GM23338 (cell line): Measurements from ENCODE around the gene NRG3. TPM values are rescaled to one million over a fixed set of nuclear protein-coding genes. Genes with fewer than 3 reads are reported as not detected.

Experiments
- ATAC-seq: fragments of 200-7000 bp; cut with Tn5 transposase; 3 replicates; pipeline ENCODE4 v1.9.1; 2020
- DNase-seq: peaks from one replicate; pipeline ENCODE4 v3.0.0-alpha.2; 2015; ENCODE audit warnings: low spot score
- H2AFZ ChIP-seq: fragments of 200-600 bp; sonication (generic); 2 replicates; pipeline ENCODE4 v1.8.0; 2016; ENCODE audit warnings: antibody characterized with exemption, mild to moderate bottlenecking, moderate library complexity
- H3F3A ChIP-seq: fragments of 200-600 bp; sonication (generic); replicated peaks from 2 replicates; pipeline ENCODE4 v1.8.0; 2017; ENCODE audit warnings: antibody characterized with exemption, mixed run types, low read depth
- H3K27ac ChIP-seq: fragments of 200-600 bp; sonication (generic); 2 replicates; pipeline ENCODE4 v1.6.1; 2016; ENCODE audit warnings: low read depth
- H3K27me3 ChIP-seq: fragments of 200-600 bp; sonication (generic); 2 replicates; pipeline ENCODE4 v1.8.0; 2016; ENCODE audit warnings: mild to moderate bottlenecking, mixed run types, moderate library complexity; ENCODE audit not compliant: insufficient read depth
- H3K36me3 ChIP-seq: fragments of 200-600 bp; sonication (generic); 2 replicates; pipeline ENCODE4 v1.8.0; 2016; ENCODE audit warnings: mild to moderate bottlenecking; ENCODE audit not compliant: insufficient read depth
- H3K4me1 ChIP-seq: fragments of 200-600 bp; sonication (generic); 2 replicates; pipeline ENCODE4 v1.8.0; 2016; ENCODE audit warnings: mild to moderate bottlenecking, moderate library complexity; ENCODE audit not compliant: insufficient read depth
- H3K4me2 ChIP-seq: fragments of 200-600 bp; sonication (generic); 2 replicates; pipeline ENCODE4 v1.7.1; 2017; ENCODE audit warnings: mixed run types
- H3K4me3 ChIP-seq: fragments of 200-600 bp; sonication (generic); 2 replicates; pipeline ENCODE4 v1.6.1; 2016; ENCODE audit warnings: mixed run types
- H3K79me2 ChIP-seq: fragments of 200-600 bp; sonication (generic); replicated peaks from 2 replicates; pipeline ENCODE4 v1.8.0; 2017; ENCODE audit warnings: mild to moderate bottlenecking; ENCODE audit not compliant: insufficient read depth
- H3K9me2 ChIP-seq: fragments of 200-600 bp; sonication (generic); 2 replicates; pipeline ENCODE4 v1.8.0; 2017; ENCODE audit not compliant: insufficient read depth
- H4K20me1 ChIP-seq: fragments of 200-600 bp; sonication (generic); replicated peaks from 2 replicates; pipeline ENCODE4 v1.8.0; 2017; ENCODE audit warnings: mild to moderate bottlenecking; ENCODE audit not compliant: insufficient read depth
- H3K27ac Mint-ChIP-seq: 2 replicates; pipeline ENCODE4 v1.8.0; 2020; ENCODE audit warnings: inconsistent platforms, mild to moderate bottlenecking, moderate library complexity, mixed read lengths
- H3K27me3 Mint-ChIP-seq: 3 replicates; pipeline ENCODE4 v1.8.0; 2022; ENCODE audit warnings: low read depth, mild to moderate bottlenecking, moderate library complexity, mixed read lengths, inconsistent platforms; ENCODE audit not compliant: insufficient read depth, poor library complexity
- H3K36me3 Mint-ChIP-seq: 3 replicates; pipeline ENCODE4 v1.8.0; 2021; ENCODE audit warnings: low read depth, mild to moderate bottlenecking, inconsistent platforms, moderate library complexity, mixed read lengths
- H3K4me1 Mint-ChIP-seq: 3 replicates; pipeline ENCODE4 v1.8.0; 2020; ENCODE audit warnings: mild to moderate bottlenecking, inconsistent platforms, mixed read lengths
- H3K4me3 Mint-ChIP-seq: 3 replicates; pipeline ENCODE4 v1.8.0; 2021; ENCODE audit warnings: moderate library complexity, mild to moderate bottlenecking, inconsistent platforms, mixed read lengths
- H3K9me3 Mint-ChIP-seq: 3 replicates; pipeline ENCODE4 v1.8.0; 2020; ENCODE audit warnings: moderate library complexity, mild to moderate bottlenecking, inconsistent platforms, mixed read lengths
- CREB1 ChIP-seq: fragments of 250-450 bp; sonication (Bioruptor Pico); IDR thresholded peaks from 2 replicates; pipeline ENCODE4 v1.5.0; 2020; ENCODE audit warnings: low read depth, mild to moderate bottlenecking, moderate library complexity
- EZH2 ChIP-seq: fragments of 200-600 bp; sonication (generic); IDR thresholded peaks from one replicate; pipeline ENCODE4 v1.8.0; 2017; ENCODE audit warnings: antibody characterized with exemption, mild to moderate bottlenecking, low read depth; ENCODE audit not compliant: unreplicated experiment
- EZH2phosphoT487 ChIP-seq: fragments of 200-600 bp; sonication (generic); IDR thresholded peaks from one replicate; pipeline ENCODE4 v1.8.1; 2018; ENCODE audit warnings: antibody characterized with exemption; ENCODE audit not compliant: unreplicated experiment
- JUNB ChIP-seq: IDR thresholded peaks from one replicate; pipeline ENCODE4 v1.6.1; 2016; ENCODE audit warnings: antibody characterized with exemption; ENCODE audit not compliant: unreplicated experiment
- NANOG ChIP-seq: IDR thresholded peaks from 2 replicates; pipeline ENCODE4 v1.6.1; 2016; ENCODE audit warnings: antibody characterized with exemption, borderline replicate concordance
- POLR2AphosphoS5 ChIP-seq: IDR thresholded peaks from 2 replicates; pipeline ENCODE4 v1.6.1; 2016; ENCODE audit warnings: antibody characterized with exemption, low read depth
- STAT1 ChIP-seq: IDR thresholded peaks from one replicate; pipeline ENCODE4 v1.6.1; 2016; ENCODE audit warnings: antibody characterized with exemption; ENCODE audit not compliant: unreplicated experiment
- ZNF331 ChIP-seq: fragments of 250-450 bp; sonication (Bioruptor Pico); IDR thresholded peaks from 2 replicates; pipeline ENCODE4 v1.5.0; 2020; ENCODE audit warnings: low read depth, mild to moderate bottlenecking, moderate library complexity
- polyA plus RNA-seq: library from polyadenylated mRNA; unstranded; fragments of >200 nt; fragmentation: Nextera tagmentation; extraction: Ambion mirVana; gene quantifications from 2 replicates; pipeline ENCODE4 v1.2.1, GENCODE V29; 2016
- total RNA-seq: library from RNA; depleted of rRNA; stranded (reverse); fragments of >200 nt; shearing (Covaris generic); gene quantifications from 2 replicates; pipeline ENCODE4 v1.2.3, GENCODE V29; 2014
- TF ChIP-seq, protein P1 (sequence below): IDR thresholded peaks from 2 replicates; pipeline ENCODE4 v1.6.1; 2016; ENCODE audit warnings: antibody characterized with exemption
- TF ChIP-seq, protein P2 (sequence below): IDR thresholded peaks from one replicate; pipeline ENCODE4 v1.6.1; 2018; ENCODE audit warnings: antibody characterized with exemption; ENCODE audit not compliant: unreplicated experiment
- TF ChIP-seq, protein P3 (sequence below): fragments of 250-450 bp; sonication (Bioruptor Pico); IDR thresholded peaks from 2 replicates; pipeline ENCODE4 v1.5.0; 2020; ENCODE audit warnings: mild to moderate bottlenecking, moderate library complexity
- TF ChIP-seq, protein P4 (sequence below), 2 experiments: fragments of 200-600 bp in 1 of 2; sonication (generic) in 1 of 2; conservative IDR thresholded peaks; 2 replicates each; pipeline versions ENCODE4 v1.5.1 to v1.6.1; 2016 to 2017; ENCODE audit warnings: antibody characterized with exemption in 2 of 2, low read depth in 2 of 2, mild to moderate bottlenecking in 2 of 2, moderate library complexity in 1 of 2

Gene NRG3
- total and polyA plus RNA-seq, 2 experiments from 2014 or later, result 1.9 to 3.9 TPM

DNA sequence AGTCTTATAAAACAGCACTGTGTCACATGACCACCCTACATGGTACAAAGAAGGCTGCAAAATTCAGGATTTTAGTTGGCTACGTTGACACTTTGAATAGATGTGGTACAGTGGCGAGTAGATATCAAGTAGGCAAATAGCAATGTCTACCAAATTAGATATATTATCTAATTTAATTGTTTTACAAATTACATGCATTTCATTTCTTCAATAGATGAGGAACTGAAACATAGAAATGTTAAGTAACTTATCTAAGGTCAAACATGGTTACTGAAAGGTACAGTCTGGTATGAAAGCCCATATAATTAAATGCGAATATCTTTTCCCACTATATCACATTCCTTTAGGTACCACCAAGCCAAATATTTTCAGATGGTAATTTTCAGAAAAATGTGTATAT is 972.2 kb downstream of the NRG3 start (continued):
- TF ChIP-seq, protein P1, sequence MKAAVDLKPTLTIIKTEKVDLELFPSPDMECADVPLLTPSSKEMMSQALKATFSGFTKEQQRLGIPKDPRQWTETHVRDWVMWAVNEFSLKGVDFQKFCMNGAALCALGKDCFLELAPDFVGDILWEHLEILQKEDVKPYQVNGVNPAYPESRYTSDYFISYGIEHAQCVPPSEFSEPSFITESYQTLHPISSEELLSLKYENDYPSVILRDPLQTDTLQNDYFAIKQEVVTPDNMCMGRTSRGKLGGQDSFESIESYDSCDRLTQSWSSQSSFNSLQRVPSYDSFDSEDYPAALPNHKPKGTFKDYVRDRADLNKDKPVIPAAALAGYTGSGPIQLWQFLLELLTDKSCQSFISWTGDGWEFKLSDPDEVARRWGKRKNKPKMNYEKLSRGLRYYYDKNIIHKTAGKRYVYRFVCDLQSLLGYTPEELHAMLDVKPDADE, result no peak

DNA sequence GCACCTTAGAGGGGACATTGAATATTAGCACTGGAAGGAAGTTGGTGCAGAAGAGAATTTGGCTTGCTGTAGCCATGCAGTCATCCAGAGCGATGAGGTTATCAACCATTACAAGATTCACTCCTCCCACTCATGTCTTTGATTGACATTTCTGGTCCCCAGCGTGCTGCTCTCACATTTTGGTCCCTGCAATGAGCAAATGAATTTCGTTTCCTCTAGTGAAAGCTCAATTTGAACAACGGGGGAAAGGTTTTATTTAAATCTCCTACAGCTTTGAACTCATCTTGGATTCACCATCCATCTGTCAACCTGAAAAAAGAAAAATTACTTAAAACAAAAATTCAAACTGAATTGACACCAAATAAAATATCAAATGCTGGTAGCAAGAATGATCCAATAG is 975.2 kb downstream of the NRG3 start:
- Mint-ChIP-seq H3K36me3 (no peaks in the 10 kb centered on the region), H3K4me3 (no peak overlapping the region), H3K27ac (no peak overlapping the region), H3K4me1 (no peaks in the 10 kb centered on the region), H3K27me3 (no peaks in the 10 kb centered on the region), H3K9me3 (peaks cover 3% of the 10 kb centered on the region; the same call in 2 of the 3 replicates)
- no peaks in the 10 kb centered on the region for H3K36me3 ChIP-seq
- H4K20me1 ChIP-seq, result no peaks in the 10 kb centered on the region
- H3K79me2 ChIP-seq, result no peaks in the 10 kb centered on the region
- DNase-seq, result no peak
- no peak for ATAC-seq
- H3K4me2 ChIP-seq, result no peak overlapping the region
- H3K9me2 ChIP-seq, result 0 out of 2 replicates have a peak, but pooled peaks cover 5% of the 10 kb centered on the region
- H3K27me3 ChIP-seq, result no peaks in the 10 kb centered on the region
- H2AFZ ChIP-seq, result no peak overlapping the region
- no peak overlapping the region for H3K27ac ChIP-seq
- no peaks in the 10 kb centered on the region for H3F3A ChIP-seq
- no peaks in the 10 kb centered on the region for H3K4me1 ChIP-seq
- H3K4me3 ChIP-seq, result no peak overlapping the region
- TF ChIP-seq JUNB (no peak), CREB1 (CRISPR knock-in tag) (no peak), STAT1 (no peak), NANOG (no peak), ZNF331 (CRISPR knock-in tag) (no peak), POLR2AphosphoS5 (no peak), EZH2phosphoT487 (no peak), EZH2 (no peak)
- TF ChIP-seq, protein P1, result no peak
- TF ChIP-seq, protein P2, sequence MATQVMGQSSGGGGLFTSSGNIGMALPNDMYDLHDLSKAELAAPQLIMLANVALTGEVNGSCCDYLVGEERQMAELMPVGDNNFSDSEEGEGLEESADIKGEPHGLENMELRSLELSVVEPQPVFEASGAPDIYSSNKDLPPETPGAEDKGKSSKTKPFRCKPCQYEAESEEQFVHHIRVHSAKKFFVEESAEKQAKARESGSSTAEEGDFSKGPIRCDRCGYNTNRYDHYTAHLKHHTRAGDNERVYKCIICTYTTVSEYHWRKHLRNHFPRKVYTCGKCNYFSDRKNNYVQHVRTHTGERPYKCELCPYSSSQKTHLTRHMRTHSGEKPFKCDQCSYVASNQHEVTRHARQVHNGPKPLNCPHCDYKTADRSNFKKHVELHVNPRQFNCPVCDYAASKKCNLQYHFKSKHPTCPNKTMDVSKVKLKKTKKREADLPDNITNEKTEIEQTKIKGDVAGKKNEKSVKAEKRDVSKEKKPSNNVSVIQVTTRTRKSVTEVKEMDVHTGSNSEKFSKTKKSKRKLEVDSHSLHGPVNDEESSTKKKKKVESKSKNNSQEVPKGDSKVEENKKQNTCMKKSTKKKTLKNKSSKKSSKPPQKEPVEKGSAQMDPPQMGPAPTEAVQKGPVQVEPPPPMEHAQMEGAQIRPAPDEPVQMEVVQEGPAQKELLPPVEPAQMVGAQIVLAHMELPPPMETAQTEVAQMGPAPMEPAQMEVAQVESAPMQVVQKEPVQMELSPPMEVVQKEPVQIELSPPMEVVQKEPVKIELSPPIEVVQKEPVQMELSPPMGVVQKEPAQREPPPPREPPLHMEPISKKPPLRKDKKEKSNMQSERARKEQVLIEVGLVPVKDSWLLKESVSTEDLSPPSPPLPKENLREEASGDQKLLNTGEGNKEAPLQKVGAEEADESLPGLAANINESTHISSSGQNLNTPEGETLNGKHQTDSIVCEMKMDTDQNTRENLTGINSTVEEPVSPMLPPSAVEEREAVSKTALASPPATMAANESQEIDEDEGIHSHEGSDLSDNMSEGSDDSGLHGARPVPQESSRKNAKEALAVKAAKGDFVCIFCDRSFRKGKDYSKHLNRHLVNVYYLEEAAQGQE, result no peak
- TF ChIP-seq, protein P3, sequence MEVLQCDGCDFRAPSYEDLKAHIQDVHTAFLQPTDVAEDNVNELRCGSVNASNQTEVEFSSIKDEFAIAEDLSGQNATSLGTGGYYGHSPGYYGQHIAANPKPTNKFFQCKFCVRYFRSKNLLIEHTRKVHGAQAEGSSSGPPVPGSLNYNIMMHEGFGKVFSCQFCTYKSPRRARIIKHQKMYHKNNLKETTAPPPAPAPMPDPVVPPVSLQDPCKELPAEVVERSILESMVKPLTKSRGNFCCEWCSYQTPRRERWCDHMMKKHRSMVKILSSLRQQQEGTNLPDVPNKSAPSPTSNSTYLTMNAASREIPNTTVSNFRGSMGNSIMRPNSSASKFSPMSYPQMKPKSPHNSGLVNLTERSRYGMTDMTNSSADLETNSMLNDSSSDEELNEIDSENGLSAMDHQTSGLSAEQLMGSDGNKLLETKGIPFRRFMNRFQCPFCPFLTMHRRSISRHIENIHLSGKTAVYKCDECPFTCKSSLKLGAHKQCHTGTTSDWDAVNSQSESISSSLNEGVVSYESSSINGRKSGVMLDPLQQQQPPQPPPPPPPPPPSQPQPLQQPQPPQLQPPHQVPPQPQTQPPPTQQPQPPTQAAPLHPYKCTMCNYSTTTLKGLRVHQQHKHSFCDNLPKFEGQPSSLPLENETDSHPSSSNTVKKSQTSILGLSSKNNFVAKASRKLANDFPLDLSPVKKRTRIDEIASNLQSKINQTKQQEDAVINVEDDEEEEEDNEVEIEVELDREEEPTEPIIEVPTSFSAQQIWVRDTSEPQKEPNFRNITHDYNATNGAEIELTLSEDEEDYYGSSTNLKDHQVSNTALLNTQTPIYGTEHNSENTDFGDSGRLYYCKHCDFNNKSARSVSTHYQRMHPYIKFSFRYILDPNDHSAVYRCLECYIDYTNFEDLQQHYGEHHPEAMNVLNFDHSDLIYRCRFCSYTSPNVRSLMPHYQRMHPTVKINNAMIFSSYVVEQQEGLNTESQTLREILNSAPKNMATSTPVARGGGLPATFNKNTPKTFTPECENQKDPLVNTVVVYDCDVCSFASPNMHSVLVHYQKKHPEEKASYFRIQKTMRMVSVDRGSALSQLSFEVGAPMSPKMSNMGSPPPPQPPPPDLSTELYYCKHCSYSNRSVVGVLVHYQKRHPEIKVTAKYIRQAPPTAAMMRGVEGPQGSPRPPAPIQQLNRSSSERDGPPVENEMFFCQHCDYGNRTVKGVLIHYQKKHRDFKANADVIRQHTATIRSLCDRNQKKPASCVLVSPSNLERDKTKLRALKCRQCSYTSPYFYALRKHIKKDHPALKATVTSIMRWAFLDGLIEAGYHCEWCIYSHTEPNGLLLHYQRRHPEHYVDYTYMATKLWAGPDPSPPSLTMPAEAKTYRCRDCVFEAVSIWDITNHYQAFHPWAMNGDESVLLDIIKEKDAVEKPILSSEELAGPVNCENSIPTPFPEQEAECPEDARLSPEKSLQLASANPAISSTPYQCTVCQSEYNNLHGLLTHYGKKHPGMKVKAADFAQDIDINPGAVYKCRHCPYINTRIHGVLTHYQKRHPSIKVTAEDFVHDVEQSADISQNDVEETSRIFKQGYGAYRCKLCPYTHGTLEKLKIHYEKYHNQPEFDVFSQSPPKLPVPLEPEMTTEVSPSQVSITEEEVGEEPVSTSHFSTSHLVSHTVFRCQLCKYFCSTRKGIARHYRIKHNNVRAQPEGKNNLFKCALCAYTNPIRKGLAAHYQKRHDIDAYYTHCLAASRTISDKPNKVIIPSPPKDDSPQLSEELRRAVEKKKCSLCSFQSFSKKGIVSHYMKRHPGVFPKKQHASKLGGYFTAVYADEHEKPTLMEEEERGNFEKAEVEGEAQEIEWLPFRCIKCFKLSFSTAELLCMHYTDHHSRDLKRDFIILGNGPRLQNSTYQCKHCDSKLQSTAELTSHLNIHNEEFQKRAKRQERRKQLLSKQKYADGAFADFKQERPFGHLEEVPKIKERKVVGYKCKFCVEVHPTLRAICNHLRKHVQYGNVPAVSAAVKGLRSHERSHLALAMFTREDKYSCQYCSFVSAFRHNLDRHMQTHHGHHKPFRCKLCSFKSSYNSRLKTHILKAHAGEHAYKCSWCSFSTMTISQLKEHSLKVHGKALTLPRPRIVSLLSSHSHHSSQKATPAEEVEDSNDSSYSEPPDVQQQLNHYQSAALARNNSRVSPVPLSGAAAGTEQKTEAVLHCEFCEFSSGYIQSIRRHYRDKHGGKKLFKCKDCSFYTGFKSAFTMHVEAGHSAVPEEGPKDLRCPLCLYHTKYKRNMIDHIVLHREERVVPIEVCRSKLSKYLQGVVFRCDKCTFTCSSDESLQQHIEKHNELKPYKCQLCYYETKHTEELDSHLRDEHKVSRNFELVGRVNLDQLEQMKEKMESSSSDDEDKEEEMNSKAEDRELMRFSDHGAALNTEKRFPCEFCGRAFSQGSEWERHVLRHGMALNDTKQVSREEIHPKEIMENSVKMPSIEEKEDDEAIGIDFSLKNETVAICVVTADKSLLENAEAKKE (CRISPR knock-in tag), result no peak
- TF ChIP-seq, protein P4, sequence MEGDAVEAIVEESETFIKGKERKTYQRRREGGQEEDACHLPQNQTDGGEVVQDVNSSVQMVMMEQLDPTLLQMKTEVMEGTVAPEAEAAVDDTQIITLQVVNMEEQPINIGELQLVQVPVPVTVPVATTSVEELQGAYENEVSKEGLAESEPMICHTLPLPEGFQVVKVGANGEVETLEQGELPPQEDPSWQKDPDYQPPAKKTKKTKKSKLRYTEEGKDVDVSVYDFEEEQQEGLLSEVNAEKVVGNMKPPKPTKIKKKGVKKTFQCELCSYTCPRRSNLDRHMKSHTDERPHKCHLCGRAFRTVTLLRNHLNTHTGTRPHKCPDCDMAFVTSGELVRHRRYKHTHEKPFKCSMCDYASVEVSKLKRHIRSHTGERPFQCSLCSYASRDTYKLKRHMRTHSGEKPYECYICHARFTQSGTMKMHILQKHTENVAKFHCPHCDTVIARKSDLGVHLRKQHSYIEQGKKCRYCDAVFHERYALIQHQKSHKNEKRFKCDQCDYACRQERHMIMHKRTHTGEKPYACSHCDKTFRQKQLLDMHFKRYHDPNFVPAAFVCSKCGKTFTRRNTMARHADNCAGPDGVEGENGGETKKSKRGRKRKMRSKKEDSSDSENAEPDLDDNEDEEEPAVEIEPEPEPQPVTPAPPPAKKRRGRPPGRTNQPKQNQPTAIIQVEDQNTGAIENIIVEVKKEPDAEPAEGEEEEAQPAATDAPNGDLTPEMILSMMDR (conservative IDR thresholded peaks at IDR 0.05; ENCODE audit: low read depth in 2 of 2), result no peak
